DOHH2 (cell line): ENCODE data around the gene TEX10.

Experiments used
- EZH2phosphoT487 ChIP-seq: fragments of 200-600 bp; sonication (generic); IDR thresholded peaks from 2 replicates; pipeline ENCODE4 v1.6.1; 2017; ENCODE audit warnings: borderline replicate concordance, mild to moderate bottlenecking, antibody characterized with exemption, low read length, moderate library complexity, mixed read lengths
- TF ChIP-seq, protein P1 (sequence below): fragments of 200-600 bp; sonication (generic); IDR thresholded peaks from one replicate; pipeline ENCODE4 v1.5.1; 2014; ENCODE audit warnings: antibody characterized with exemption, mild to moderate bottlenecking, low read depth, low read length; ENCODE audit not compliant: poor library complexity, severe bottlenecking

DNA sequence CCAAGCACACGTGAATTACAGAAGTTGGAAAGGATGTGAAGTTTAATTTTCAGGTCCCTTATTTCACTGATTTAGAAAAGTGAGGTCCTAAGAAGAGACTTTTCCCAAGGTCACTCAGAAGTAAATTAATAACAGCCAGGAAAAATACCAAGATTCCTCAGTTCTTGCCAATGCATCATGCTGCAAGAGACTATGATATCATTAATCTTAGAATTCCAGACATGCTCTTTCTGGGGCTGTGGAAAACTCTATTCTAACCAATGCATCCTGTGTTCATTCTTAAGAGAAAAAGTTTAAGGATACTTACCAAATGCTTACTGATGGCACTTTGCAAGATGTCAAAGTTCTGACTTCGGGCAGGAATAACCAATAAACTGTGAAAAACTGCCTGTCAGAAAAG lies 42.8 kb downstream of the TEX10 start:
- TF ChIP-seq, protein P1, sequence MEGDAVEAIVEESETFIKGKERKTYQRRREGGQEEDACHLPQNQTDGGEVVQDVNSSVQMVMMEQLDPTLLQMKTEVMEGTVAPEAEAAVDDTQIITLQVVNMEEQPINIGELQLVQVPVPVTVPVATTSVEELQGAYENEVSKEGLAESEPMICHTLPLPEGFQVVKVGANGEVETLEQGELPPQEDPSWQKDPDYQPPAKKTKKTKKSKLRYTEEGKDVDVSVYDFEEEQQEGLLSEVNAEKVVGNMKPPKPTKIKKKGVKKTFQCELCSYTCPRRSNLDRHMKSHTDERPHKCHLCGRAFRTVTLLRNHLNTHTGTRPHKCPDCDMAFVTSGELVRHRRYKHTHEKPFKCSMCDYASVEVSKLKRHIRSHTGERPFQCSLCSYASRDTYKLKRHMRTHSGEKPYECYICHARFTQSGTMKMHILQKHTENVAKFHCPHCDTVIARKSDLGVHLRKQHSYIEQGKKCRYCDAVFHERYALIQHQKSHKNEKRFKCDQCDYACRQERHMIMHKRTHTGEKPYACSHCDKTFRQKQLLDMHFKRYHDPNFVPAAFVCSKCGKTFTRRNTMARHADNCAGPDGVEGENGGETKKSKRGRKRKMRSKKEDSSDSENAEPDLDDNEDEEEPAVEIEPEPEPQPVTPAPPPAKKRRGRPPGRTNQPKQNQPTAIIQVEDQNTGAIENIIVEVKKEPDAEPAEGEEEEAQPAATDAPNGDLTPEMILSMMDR: no peak
- TF ChIP-seq EZH2phosphoT487: no peak
